GM12872 (cell line): ENCODE data around the gene AGAP1.

Experiments used
- TF ChIP-seq, protein P1 (sequence below): IDR thresholded peaks from 3 replicates; pipeline ENCODE4 v1.5.1; 2011; ENCODE audit warnings: low read depth, mild to moderate bottlenecking, low read length, moderate library complexity; ENCODE audit not compliant: insufficient read depth

Gene AGAP1

GRCh38 chr2:235765181-235765820 is 271.5 kb downstream of the AGAP1 start:
- TF ChIP-seq, protein P1, sequence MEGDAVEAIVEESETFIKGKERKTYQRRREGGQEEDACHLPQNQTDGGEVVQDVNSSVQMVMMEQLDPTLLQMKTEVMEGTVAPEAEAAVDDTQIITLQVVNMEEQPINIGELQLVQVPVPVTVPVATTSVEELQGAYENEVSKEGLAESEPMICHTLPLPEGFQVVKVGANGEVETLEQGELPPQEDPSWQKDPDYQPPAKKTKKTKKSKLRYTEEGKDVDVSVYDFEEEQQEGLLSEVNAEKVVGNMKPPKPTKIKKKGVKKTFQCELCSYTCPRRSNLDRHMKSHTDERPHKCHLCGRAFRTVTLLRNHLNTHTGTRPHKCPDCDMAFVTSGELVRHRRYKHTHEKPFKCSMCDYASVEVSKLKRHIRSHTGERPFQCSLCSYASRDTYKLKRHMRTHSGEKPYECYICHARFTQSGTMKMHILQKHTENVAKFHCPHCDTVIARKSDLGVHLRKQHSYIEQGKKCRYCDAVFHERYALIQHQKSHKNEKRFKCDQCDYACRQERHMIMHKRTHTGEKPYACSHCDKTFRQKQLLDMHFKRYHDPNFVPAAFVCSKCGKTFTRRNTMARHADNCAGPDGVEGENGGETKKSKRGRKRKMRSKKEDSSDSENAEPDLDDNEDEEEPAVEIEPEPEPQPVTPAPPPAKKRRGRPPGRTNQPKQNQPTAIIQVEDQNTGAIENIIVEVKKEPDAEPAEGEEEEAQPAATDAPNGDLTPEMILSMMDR, result no peak

GRCh38 chr2:235766278-235766677 is 272.4 kb downstream of the AGAP1 start:
- TF ChIP-seq, protein P1, result peak; percentile 87

- TF ChIP-seq, protein P1, result no peak
Observed at GRCh38 chr2:235768606-235769005, 274.8 kb downstream of the AGAP1 start.

GRCh38 chr2:235769046-235769445 is 275.2 kb downstream of the AGAP1 start:
- TF ChIP-seq, protein P1, result no peak

DNA sequence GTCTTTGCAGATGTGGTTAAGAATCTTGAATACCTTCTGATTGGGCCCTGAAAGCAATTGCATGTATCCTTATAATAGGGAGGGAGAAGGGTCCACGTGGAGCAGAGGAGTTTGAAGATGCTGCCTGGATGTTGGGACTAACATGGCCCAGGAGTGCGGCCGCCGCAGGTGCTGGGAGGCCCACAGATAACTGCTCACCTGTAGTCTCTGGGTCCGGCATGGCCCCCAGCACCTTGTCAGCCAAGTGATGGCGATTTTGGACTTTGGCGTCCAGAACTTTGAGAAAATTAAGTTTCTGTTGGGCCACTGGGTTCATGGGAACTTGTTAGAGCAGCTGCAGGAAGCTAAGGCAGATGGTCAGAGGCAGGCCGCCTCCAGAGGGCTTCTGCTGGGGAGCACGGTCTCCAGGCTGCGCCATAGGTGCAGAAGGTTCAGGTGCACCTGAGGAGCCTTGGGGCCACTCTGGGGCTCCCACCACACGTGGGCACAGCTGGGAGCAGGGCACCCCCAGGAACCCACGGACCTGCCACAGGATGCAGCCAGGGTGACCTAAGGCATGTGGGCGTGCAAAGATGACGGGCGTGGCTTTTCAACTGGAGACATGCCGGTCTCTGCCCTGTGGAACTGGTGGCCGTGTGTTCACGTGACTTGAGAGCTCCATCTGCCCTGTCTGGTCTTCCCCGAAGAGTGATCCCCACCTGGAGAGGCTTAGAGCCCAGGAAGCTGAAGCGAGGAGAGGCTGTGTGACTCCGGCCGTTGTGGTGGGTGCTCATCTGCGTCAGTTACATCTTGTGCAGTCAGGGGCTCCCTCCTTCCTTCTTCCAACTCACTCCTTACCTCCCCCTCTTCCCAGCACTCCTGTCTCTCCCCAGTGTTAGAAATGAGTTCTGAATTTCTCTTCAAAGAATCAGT is 277.3 kb downstream of the AGAP1 start:
- TF ChIP-seq, protein P1, result no peak

DNA sequence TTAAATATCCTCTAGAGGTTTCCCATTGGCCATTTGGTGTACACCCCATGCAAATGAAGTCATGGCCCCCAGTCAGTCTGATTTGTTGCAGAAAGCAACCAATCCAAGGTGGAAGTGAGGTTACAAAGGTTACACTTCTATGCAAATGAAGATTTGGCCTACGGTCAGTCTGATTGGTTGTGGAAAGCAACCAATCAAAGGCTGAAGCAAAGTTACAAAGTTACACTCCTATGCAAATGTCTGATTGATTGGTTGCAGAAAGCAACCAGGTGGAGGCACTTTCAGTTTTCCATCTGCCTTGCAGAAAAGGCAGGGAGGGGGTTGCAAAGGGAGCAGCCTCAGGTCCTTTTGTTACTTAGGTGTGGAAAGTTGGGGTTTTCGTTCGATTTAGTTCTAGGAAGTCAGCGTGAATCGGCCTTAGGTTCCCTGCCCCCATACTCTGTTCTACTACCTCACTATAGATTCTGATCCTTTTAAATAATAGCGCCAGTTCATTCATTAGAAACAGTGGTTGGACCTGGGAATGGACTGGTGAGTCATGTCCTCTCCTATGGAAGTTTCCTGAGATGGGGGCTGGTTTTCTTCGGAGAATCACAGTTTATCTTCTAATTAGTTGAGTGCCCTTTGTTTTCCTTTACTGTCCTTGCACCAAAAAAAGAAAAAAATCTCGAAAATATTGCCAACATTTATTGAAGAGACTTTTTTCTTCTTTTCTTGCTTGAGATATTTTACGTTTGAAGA is 279.5 kb downstream of the AGAP1 start:
- TF ChIP-seq, protein P1, result no peak
